ENCODE measurements around the gene PAAF1.
A peak's percentile ranks its signal among the peaks of the same experiment; 100 is the strongest.
"Not testable (repeated sequence)": the region's sequence is repeated elsewhere in the genome, so short reads cannot be mapped to it uniquely, and the experiment has no call there.

Gene PAAF1

DNA sequence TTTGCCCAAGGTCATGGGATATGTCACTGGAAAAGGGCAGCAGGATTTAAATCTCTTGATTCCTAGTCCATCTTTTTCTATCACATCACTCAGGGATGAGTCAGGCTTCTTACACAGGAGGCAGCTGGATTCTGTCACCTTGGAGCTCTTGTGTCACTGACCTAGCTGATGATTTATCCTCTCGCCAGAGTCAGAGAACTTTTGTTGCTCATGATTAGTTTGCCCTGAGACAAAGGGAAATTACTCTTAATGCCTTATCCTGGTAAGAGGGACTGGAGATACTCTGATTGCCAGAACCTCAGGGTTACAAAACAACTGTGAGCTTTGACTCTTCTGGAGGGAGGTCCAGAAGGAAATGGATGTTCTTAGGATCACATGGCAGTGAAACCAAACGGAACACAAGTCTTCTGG is 10.2 kb upstream of the PAAF1 start:
- DNase-seq (ENCODE audit: low read depth), result peak; percentile 86
- TF ChIP-seq, protein P1, sequence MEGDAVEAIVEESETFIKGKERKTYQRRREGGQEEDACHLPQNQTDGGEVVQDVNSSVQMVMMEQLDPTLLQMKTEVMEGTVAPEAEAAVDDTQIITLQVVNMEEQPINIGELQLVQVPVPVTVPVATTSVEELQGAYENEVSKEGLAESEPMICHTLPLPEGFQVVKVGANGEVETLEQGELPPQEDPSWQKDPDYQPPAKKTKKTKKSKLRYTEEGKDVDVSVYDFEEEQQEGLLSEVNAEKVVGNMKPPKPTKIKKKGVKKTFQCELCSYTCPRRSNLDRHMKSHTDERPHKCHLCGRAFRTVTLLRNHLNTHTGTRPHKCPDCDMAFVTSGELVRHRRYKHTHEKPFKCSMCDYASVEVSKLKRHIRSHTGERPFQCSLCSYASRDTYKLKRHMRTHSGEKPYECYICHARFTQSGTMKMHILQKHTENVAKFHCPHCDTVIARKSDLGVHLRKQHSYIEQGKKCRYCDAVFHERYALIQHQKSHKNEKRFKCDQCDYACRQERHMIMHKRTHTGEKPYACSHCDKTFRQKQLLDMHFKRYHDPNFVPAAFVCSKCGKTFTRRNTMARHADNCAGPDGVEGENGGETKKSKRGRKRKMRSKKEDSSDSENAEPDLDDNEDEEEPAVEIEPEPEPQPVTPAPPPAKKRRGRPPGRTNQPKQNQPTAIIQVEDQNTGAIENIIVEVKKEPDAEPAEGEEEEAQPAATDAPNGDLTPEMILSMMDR (IDR thresholded peaks at IDR 0.05; ENCODE audit: insufficient read depth, low read depth, low read length, missing control alignments), result no peak
- H3K4me3 ChIP-seq (ENCODE audit: low read length), result no peak overlapping the region

DNA sequence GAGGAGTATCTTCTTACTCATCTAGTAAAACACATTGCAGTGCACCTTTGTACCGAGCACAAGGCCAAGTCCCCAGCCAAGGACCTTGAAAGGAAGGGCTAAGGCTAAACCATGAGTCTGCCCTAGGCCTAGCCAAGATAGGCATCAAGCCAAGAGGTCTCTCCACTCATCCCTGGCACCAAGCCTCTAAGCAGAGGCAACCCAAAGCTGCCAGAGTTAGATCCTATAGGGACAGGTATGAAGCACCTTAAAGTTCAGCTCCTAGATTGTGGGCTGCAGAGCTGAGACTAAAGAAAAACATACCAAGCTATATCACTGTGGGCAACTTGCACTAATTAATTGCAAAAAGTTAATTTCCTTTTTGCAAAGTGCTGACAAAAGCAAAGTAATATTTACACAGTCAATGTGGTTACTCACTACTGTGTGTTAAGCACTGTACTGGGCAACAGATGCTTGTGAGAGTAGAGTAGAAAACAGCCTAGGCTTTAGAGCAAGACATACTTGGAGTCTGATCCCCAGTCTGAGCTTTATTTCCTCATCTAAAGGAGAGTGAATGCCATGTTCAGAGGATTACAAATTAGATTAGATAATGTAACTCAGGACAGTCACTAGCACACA is 7.4 kb upstream of the PAAF1 start:
- H3K4me3 ChIP-seq (ENCODE audit: low read length), result no peak overlapping the region
- TF ChIP-seq, protein P1 (IDR thresholded peaks at IDR 0.05; ENCODE audit: insufficient read depth, low read depth, low read length, missing control alignments), result no peak
- DNase-seq (ENCODE audit: low read depth), result no peak

DNA sequence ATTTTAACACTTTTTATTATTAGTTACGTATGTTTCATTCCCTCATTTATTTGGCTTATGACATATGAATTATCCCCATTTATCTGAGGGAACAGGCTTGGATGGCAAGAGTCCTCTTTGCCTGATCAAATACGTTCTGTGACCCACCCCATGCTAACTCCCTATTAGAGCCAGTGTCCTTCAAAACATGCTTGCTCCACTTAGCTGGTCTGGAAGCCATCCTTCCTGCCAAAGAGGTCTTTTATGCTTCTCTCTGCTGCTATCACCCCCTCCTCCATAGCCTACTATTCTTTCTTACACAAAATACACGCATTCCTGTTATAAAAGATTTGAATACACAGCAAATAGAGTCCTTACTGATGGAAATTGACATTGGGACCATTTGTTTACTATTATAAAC is 6.5 kb upstream of the PAAF1 start:
- TF ChIP-seq, protein P1 (IDR thresholded peaks at IDR 0.05; ENCODE audit: insufficient read depth, low read depth, low read length, missing control alignments), result no peak
- DNase-seq (ENCODE audit: low read depth), result no peak
- H3K4me3 ChIP-seq (ENCODE audit: low read length), result no peak overlapping the region

DNA sequence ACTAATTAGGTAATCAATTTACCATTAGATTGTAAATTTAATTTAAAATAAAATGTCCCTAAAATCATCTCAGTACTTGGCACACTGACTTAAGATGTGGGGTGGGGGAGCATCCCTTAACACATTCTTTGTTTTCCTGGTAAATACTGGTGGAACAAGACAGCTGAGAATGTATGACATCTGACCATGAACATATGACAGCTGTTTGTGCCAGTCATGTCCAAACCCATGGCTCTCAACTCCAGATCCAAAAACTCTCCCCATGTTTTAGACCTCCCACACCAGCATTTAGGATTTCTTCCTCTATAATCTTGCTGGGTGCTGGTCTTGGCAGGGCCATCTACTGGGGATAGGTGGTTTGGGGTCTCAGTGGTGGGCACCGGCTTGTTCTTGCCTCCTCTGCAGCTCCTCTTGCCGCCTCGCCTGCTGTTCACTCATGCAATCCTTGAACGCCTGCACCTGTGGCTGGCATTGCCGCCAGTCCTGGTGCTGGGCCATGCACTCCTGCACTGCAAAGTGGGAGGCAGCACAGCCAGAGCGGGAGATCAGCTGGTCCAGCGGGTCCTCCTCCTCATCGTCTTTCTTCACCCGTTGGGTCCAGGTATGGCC is 3.9 kb upstream of the PAAF1 start:
- H3K4me3 ChIP-seq (ENCODE audit: low read length), result no peak overlapping the region
- DNase-seq (ENCODE audit: low read depth), result no peak
- TF ChIP-seq, protein P1 (IDR thresholded peaks at IDR 0.05; ENCODE audit: insufficient read depth, low read depth, low read length, missing control alignments), result no peak

DNA sequence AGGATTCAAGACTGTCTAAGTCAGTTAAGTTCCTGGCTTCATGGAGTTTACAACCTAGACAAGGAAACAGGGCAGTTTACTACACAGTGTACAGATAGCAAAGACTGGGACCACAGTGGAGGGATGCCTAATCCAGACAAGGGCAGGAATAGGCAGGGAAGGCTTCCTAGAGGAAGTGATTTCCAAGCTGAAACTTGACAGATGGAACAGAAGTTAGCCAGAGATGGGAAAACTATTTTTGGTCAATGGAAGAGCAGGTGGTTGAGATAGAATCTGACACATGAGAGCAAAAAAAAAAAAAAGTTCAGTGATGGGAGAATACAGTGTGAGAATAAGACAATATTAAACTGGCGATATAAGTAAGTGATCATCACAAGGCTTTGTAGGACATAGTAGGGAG is 1.4 kb upstream of the PAAF1 start:
- TF ChIP-seq, protein P1 (IDR thresholded peaks at IDR 0.05; ENCODE audit: insufficient read depth, low read depth, low read length, missing control alignments), result no peak
- DNase-seq (ENCODE audit: low read depth), result no peak
- peak overlapping the region; percentile 99 for H3K4me3 ChIP-seq (ENCODE audit: low read length)

DNA sequence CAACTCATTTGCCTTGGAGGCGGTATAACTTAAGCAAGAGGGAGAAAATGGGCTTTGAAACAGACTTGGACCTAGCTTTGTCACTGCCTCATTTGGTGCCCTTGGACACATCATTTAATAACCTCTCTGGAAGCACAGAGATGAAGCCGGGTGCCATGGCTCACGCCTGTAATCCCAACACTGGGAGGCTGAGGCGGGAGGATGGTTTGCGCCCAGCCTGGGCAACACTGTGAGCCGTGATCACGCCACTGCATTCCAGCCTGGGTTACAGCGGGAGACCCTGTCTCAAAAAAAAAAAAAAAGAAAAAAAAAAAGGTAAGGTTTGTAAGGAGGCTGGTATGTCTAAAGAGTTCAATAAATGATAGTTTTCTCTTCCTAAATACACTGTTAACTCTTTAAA is 959 bp upstream of the PAAF1 start:
- no peak for DNase-seq (ENCODE audit: low read depth)
- TF ChIP-seq, protein P1 (IDR thresholded peaks at IDR 0.05; ENCODE audit: insufficient read depth, low read depth, low read length, missing control alignments), result no peak
- H3K4me3 ChIP-seq (ENCODE audit: low read length), result peak overlapping the region; percentile 99

DNA sequence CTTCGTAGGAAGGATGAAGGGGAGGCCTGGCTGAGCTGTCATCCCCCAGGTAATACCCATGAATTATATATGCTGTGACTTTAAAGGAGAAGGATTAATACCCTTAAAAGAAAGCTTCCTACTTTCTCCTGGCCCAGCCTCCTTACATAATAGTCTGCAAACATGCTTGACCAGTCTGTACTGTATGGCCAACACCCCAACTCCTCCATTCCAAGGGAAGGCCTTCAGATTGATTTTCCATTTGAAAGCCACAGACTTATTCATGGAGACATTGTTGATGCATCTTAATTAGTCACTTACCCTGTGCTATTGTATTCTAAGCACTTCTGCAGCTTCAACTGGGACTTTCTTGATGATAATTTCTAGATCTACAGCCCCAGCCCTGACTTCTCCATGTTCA is 2.0 kb downstream of the PAAF1 start:
- no peak overlapping the region for H3K4me3 ChIP-seq (ENCODE audit: low read length)
- DNase-seq (ENCODE audit: low read depth), result peak; percentile 69
- TF ChIP-seq, protein P1 (IDR thresholded peaks at IDR 0.05; ENCODE audit: insufficient read depth, low read depth, low read length, missing control alignments), result no peak

DNA sequence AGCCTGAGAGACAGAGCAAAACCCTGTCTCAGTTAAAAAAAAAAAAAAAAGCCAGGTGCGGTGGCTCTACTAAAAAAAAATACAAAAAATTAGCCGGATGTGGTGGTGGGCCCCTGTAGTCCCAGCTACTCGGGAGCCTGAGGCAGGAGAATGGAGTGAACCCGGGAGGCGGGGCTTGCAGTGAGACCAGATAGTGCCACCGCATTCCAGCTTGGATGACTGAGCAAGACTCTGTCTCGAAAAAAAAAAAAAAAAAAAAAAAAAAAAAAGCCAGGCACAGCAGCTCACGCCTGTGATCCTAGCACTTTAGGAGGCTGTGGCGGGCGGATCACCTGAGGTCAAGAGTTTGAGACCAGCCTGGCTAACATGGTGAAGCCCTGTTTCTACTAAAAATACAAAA is 3.6 kb downstream of the PAAF1 start:
- DNase-seq (ENCODE audit: low read depth); H3K4me3 ChIP-seq (ENCODE audit: low read length): not testable (repeated sequence)
